Gastrocnemius medialis (tissue), 4 donors: ENCODE data around the gene SERPINA7. TPM values are rescaled to one million over a fixed set of nuclear protein-coding genes. Genes with fewer than 3 reads are reported as not detected.

Experiments
- ATAC-seq, 2 donors: fragments of 150-250 bp; one replicate each; pipeline ENCODE4 v1.9.1; 2016
- DNase-seq, 2 donors: peaks; one replicate each; pipeline ENCODE4 v3.0.0-alpha.2; 2019
- H3K27ac ChIP-seq, 4 donors: fragments of 200-600 bp; sonication (generic); 1 replicate in 1 of 4; 2 replicates in 3 of 4; pipeline ENCODE4 v1.5.1; 2016 to 2018; ENCODE audit warnings: mild to moderate bottlenecking in 2 of 4, moderate library complexity in 1 of 4
- H3K27me3 ChIP-seq, 3 donors: fragments of 200-600 bp; sonication (generic) in 2 of 3; 1 replicate in 1 of 3; 2 replicates in 2 of 3; pipeline versions ENCODE4 v1.5.1 to v1.6.0; 2016 to 2019; ENCODE audit warnings: mild to moderate bottlenecking in 1 of 3, moderate library complexity in 1 of 3
- H3K36me3 ChIP-seq, 2 donors: fragments of 200-600 bp; sonication (generic) in 1 of 2; one replicate each; pipeline ENCODE4 v1.5.1; 2017 to 2018
- H3K4me1 ChIP-seq, 2 donors: fragments of 200-600 bp; sonication (generic) in 1 of 2; one replicate each; pipeline ENCODE4 v1.5.1; 2016 to 2017; ENCODE audit warnings: mild to moderate bottlenecking in 2 of 2
- H3K4me3 ChIP-seq, 4 donors: fragments of 200-600 bp; sonication (generic) in 3 of 4; 1 replicate in 1 of 4; 2 replicates in 3 of 4; pipeline ENCODE4 v1.5.1; 2016 to 2019; ENCODE audit warnings: mild to moderate bottlenecking in 2 of 4
- H3K9me3 ChIP-seq, 3 donors: fragments of 200-600 bp; sonication (generic) in 2 of 3; 1 replicate in 1 of 3; 2 replicates in 2 of 3; pipeline ENCODE4 v1.5.1; 2016 to 2019
- POLR2A ChIP-seq, 2 donors: fragments of 450-650 bp; IDR thresholded peaks; one replicate each; pipeline ENCODE4 v1.6.1; 2017; ENCODE audit warnings: antibody characterized with exemption in 2 of 2, mild to moderate bottlenecking in 2 of 2, moderate library complexity in 2 of 2
- in situ Hi-C, 4 donors: fragments of 200-750 bp; cut with MboI; loops; one replicate each; pipeline versions ENCODE4 v1.15.0 to v1.8.0; 2017; ENCODE audit warnings: low sequenced_read_pairs in 4 of 4
- intact Hi-C: fragments of 100-400 bp; cut with DNase I; formaldehyde crosslinking; loops from one replicate; pipeline ENCODE4 v1.15.1; 2023; ENCODE audit warnings: low total_unique reads
- total RNA-seq, 4 donors: library from RNA; depleted of rRNA; stranded (reverse); fragments of >200 nt; gene quantifications; one replicate each; pipeline versions ENCODE4 v1.1.0 to v1.2.3, GENCODE V29; 2016
- TF ChIP-seq, protein P1 (sequence below), 5 experiments: fragments of 450-650 bp in 3 of 5; fragments of 200-600 bp in 2 of 5; sonication (generic) in 2 of 5; IDR thresholded peaks in 4 of 5; conservative IDR thresholded peaks in 1 of 5; 1 replicate in 4 of 5; 2 replicates in 1 of 5; pipeline ENCODE4 v1.5.1; 2016 to 2019; ENCODE audit warnings: antibody characterized with exemption in 5 of 5, mild to moderate bottlenecking in 3 of 5, moderate library complexity in 3 of 5

The SERPINA7 gene, protein sequence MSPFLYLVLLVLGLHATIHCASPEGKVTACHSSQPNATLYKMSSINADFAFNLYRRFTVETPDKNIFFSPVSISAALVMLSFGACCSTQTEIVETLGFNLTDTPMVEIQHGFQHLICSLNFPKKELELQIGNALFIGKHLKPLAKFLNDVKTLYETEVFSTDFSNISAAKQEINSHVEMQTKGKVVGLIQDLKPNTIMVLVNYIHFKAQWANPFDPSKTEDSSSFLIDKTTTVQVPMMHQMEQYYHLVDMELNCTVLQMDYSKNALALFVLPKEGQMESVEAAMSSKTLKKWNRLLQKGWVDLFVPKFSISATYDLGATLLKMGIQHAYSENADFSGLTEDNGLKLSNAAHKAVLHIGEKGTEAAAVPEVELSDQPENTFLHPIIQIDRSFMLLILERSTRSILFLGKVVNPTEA
- total RNA-seq, result under 1 TPM in 1 of 4 donors, not detected in 3; 0.24 TPM

DNA sequence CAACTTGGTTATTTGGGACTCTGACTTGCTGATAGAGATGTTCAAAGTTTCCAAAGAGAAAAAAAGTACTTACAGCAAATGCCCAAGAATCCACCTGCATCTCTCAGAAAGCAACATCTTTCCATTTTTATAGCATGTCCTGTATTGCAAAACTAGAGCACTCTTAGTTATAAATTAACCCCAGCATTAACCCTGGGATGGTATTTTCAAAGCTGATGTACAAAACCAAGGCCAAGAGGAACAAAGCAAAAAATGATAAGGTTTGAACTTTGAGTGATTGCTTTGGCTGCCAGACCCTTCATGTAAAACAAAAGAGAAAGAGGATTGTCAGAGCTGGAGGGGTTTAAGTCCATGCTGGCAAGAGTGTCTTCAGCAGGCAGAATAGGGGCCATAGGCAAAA is at the start of gene SERPINA7:
Gene SERPINA7, minus strand, starts transcription at position 103 of the 400 bp plus-strand sequence. CDS start 1,669 bp downstream, outside the sequence.
- no peak for ATAC-seq
- Histone ChIP-seq H3K4me3 (no peak within 1 kb of the TSS), H3K4me1 (no peaks in the 10 kb centered on the region), H3K27ac (no peak within 1 kb of the TSS), H3K36me3 (no peaks in the 10 kb centered on the region), H3K27me3 (peaks cover 0 to under 1% (median 0%) of the 10 kb centered on the region in 3 donors), H3K9me3 (no peaks in the 10 kb centered on the region)
- TF ChIP-seq POLR2A (IDR thresholded peaks at IDR 0.05), result no peak
- TF ChIP-seq, protein P1, sequence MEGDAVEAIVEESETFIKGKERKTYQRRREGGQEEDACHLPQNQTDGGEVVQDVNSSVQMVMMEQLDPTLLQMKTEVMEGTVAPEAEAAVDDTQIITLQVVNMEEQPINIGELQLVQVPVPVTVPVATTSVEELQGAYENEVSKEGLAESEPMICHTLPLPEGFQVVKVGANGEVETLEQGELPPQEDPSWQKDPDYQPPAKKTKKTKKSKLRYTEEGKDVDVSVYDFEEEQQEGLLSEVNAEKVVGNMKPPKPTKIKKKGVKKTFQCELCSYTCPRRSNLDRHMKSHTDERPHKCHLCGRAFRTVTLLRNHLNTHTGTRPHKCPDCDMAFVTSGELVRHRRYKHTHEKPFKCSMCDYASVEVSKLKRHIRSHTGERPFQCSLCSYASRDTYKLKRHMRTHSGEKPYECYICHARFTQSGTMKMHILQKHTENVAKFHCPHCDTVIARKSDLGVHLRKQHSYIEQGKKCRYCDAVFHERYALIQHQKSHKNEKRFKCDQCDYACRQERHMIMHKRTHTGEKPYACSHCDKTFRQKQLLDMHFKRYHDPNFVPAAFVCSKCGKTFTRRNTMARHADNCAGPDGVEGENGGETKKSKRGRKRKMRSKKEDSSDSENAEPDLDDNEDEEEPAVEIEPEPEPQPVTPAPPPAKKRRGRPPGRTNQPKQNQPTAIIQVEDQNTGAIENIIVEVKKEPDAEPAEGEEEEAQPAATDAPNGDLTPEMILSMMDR (IDR thresholded peaks at IDR 0.05 in 4 of 5, conservative IDR thresholded peaks at IDR 0.05 in 1 of 5), result no peak
- DNase-seq, result no peak
- in situ Hi-C loops, result no loop called here
- intact Hi-C loops, result no loop called here

DNA sequence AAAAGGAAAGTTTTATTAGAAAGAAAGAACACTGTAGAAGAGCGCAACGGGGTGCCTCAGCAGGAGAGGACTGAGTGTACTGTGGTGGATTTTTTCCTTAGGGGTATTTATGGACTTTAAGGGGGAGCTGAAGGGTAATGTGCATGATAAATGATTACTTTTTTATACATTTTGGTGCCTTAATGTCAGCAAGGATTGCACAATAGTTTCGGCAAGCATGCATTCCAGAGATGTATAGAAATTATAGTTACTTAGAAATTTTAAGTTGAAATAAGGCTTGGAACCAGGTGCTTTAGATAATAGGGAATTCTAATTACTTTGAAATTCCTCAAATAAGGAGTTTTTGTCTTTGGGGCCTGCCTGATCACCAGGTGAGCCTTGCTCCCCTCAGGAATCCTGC is 30.5 kb upstream of the SERPINA7 start:
- TF ChIP-seq, protein P1 (IDR thresholded peaks at IDR 0.05 in 4 of 5, conservative IDR thresholded peaks at IDR 0.05 in 1 of 5), result no peak
- TF ChIP-seq POLR2A (IDR thresholded peaks at IDR 0.05), result no peak
- intact Hi-C loops (no loop called here), in situ Hi-C loops (no loop called here)
- DNase-seq (no peak), ATAC-seq (no peak)
- no peaks in the 10 kb centered on the region for H3K36me3 ChIP-seq
- H3K27ac ChIP-seq, result no peak overlapping the region
- no peaks in the 10 kb centered on the region for H3K4me1 ChIP-seq
- no peak overlapping the region for H3K4me3 ChIP-seq
- H3K27me3 ChIP-seq, result no peaks in the 10 kb centered on the region
- H3K9me3 ChIP-seq, result no peaks in the 10 kb centered on the region

DNA sequence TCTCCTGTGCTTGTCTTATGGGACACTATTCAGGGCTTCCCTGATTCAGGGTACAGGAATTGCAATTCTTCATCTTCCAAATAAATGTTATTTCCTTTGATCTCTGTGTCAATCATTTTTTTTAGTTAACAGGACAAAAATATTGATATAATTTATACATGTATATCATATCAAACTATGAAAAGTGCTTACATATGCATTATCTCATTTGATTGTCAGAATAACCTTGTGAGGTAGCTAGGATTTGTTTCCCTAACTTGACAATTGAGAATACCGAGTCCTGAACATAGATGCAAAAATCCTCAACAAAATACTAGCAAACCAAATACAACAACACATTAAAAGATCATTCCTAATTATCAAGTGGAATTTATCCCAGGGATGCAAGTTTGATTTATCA is 11.5 kb upstream of the SERPINA7 start:
- DNase-seq (no peak), ATAC-seq (no peak)
- in situ Hi-C loops (no loop called here), intact Hi-C loops (no loop called here)
- Histone ChIP-seq H3K36me3 (no peaks in the 10 kb centered on the region), H3K4me3 (no peak overlapping the region), H3K27ac (no peak overlapping the region), H3K27me3 (peaks cover 0 to 3% (median 0%) of the 10 kb centered on the region in 3 donors), H3K9me3 (no peaks in the 10 kb centered on the region), H3K4me1 (no peaks in the 10 kb centered on the region)
- TF ChIP-seq, protein P1 (IDR thresholded peaks at IDR 0.05 in 4 of 5, conservative IDR thresholded peaks at IDR 0.05 in 1 of 5), result no peak
- TF ChIP-seq POLR2A (IDR thresholded peaks at IDR 0.05), result no peak

DNA sequence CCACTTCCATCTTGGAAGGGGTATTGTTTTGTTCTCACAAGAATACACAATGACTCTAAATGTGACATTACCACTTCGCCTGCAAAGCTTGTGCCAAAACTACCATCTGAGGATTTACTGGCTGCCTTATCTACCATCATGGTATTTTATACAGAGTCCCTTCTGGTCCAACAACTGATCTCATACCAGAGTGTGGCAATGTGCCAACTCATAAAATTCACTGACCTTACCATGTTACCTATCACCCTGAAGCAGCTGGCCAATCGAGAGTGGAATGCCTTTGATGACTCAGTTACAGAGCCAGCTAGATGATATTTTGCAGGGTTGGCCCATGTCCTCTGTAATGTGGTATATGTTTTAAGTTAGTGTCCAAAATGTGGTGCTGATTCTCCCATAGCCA is 3.8 kb upstream of the SERPINA7 start:
- peaks cover 0 to 2% (median 0%) of the 10 kb centered on the region in 3 donors for H3K27me3 ChIP-seq
- in situ Hi-C loops (no loop called here), intact Hi-C loops (no loop called here)
- H3K4me1 ChIP-seq, result no peaks in the 10 kb centered on the region
- H3K9me3 ChIP-seq, result no peaks in the 10 kb centered on the region
- no peak overlapping the region for H3K27ac ChIP-seq
- H3K36me3 ChIP-seq, result no peaks in the 10 kb centered on the region
- no peak for TF ChIP-seq POLR2A (IDR thresholded peaks at IDR 0.05)
- TF ChIP-seq, protein P1 (IDR thresholded peaks at IDR 0.05 in 4 of 5, conservative IDR thresholded peaks at IDR 0.05 in 1 of 5), result no peak
- no peak for DNase-seq
- H3K4me3 ChIP-seq, result no peak overlapping the region
- ATAC-seq, result no peak
